ENCODE data around the gene ZFYVE19.

ZFYVE19 gene

GRCh38 chr15:40819048-40819447 is 12.2 kb downstream of the ZFYVE19 start:
- Histone ChIP-seq H3K79me1 (ENCODE audit: low read length) (no peaks in the 10 kb centered on the region), H2AK5ac (ENCODE audit: low read length) (no peak overlapping the region), H3K4me2 (ENCODE audit: low read length) (no peak overlapping the region), H4K5ac (ENCODE audit: low read length) (no peak overlapping the region), H3K36me3 (ENCODE audit: control insufficient read depth, insufficient read depth, low read length) (peaks cover under 1% of the 10 kb centered on the region), H3K4me3 (ENCODE audit: low read length) (no peak overlapping the region), H3K18ac (ENCODE audit: low read length) (no peak overlapping the region), H2BK5ac (ENCODE audit: low read length) (no peak overlapping the region), H2BK15ac (replicated peaks; ENCODE audit: low read depth) (no peak overlapping the region), H3K4ac (ENCODE audit: low read depth, low read length) (no peak overlapping the region), H3K79me2 (ENCODE audit: control insufficient read depth, insufficient read depth, low read length) (no peaks in the 10 kb centered on the region), H3K23ac (ENCODE audit: low read length) (no peak overlapping the region), H2BK120ac (ENCODE audit: low read depth, low read length) (no peak overlapping the region), H3K56ac (ENCODE audit: low read length) (no peak overlapping the region), H4K8ac (ENCODE audit: low read depth, low read length) (no peak overlapping the region), H3K27ac (ENCODE audit: low read depth, low read length) (no peak overlapping the region), H3K27me3 (ENCODE audit: insufficient read depth, low read length, poor library complexity) (no peaks in the 10 kb centered on the region), H3K9ac (ENCODE audit: low read length) (no peak overlapping the region), H3K4me1 (ENCODE audit: control insufficient read depth, low read depth, low read length) (no peaks in the 10 kb centered on the region)
- DNase-seq: no peak
- no CpG with 5 or more reads among the region's 7 CpGs for WGBS (ENCODE audit: extremely low coverage, insufficient coverage, low lambda C conversion rate)

GRCh38 chr15:40821195-40821594 is 14.3 kb downstream of the ZFYVE19 start:
- Histone ChIP-seq H3K56ac (ENCODE audit: low read length) (no peak overlapping the region), H2AK5ac (ENCODE audit: low read length) (no peak overlapping the region), H3K36me3 (ENCODE audit: control insufficient read depth, insufficient read depth, low read length) (no peaks in the 10 kb centered on the region), H3K18ac (ENCODE audit: low read length) (no peak overlapping the region), H3K27ac (ENCODE audit: low read depth, low read length) (no peak overlapping the region), H3K23ac (ENCODE audit: low read length) (no peak overlapping the region), H3K79me1 (ENCODE audit: low read length) (no peaks in the 10 kb centered on the region), H3K4me2 (ENCODE audit: low read length) (no peak overlapping the region), H3K79me2 (ENCODE audit: control insufficient read depth, insufficient read depth, low read length) (no peaks in the 10 kb centered on the region), H4K5ac (ENCODE audit: low read length) (no peak overlapping the region), H3K4me1 (ENCODE audit: control insufficient read depth, low read depth, low read length) (no peaks in the 10 kb centered on the region), H2BK5ac (ENCODE audit: low read length) (no peak overlapping the region), H4K8ac (ENCODE audit: low read depth, low read length) (no peak overlapping the region), H2BK15ac (replicated peaks; ENCODE audit: low read depth) (no peak overlapping the region), H3K4me3 (ENCODE audit: low read length) (no peak overlapping the region), H3K27me3 (ENCODE audit: insufficient read depth, low read length, poor library complexity) (no peaks in the 10 kb centered on the region), H2BK120ac (ENCODE audit: low read depth, low read length) (no peak overlapping the region), H3K9ac (ENCODE audit: low read length) (no peak overlapping the region), H3K4ac (ENCODE audit: low read depth, low read length) (no peak overlapping the region)
- no peak for DNase-seq
- no CpG with 5 or more reads among the region's 2 CpGs for WGBS (ENCODE audit: extremely low coverage, insufficient coverage, low lambda C conversion rate)

DNA sequence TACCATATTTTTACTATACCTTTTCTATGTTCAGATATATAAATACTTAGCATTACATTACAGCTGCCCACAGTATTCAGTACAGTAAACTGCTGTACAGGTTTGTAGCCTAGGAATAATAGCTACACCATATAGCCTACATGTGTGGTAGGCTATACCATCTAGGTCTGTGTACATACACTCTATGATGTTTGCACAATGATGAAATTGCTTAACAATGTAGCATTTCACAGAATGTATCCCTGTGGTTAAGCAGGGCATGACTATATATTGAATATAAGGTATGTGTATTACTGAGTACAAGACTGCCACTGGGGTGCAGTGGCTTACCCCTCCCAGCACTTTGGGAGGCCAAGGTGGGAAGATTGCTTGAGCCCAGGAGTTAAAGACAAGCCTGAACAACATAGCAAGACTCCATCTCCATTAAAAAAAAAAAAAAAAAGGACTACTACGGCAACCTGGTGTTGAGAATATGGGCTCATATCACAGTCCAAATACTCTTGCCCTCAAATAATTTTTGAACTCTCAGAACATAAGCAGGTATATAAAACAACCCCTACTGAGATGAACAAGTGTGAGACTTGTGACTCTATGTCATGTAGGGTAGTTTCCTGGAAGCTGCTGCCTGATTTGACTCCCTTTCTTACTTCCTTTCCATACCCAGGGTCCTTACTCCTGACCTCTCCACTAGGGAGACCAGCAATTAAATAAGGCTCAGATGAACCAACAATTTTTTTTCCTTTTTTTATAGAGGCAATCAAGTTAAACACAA is 16.9 kb downstream of the ZFYVE19 start:
- no peak overlapping the region for H2BK15ac ChIP-seq (replicated peaks; ENCODE audit: low read depth)
- no peaks in the 10 kb centered on the region for H3K27me3 ChIP-seq (ENCODE audit: insufficient read depth, low read length, poor library complexity)
- no CpG with 5 or more reads among the region's 1 CpG for WGBS (ENCODE audit: extremely low coverage, insufficient coverage, low lambda C conversion rate)
- no peak overlapping the region for H3K4me3 ChIP-seq (ENCODE audit: low read length)
- no peak for DNase-seq
- H4K8ac ChIP-seq (ENCODE audit: low read depth, low read length): no peak overlapping the region
- H2BK5ac ChIP-seq (ENCODE audit: low read length): no peak overlapping the region
- no peak overlapping the region for H3K18ac ChIP-seq (ENCODE audit: low read length)
- H3K27ac ChIP-seq (ENCODE audit: low read depth, low read length): no peak overlapping the region
- H3K9ac ChIP-seq (ENCODE audit: low read length): no peak overlapping the region
- H2BK120ac ChIP-seq (ENCODE audit: low read depth, low read length): no peak overlapping the region
- no peaks in the 10 kb centered on the region for H3K79me1 ChIP-seq (ENCODE audit: low read length)
- H4K5ac ChIP-seq (ENCODE audit: low read length): no peak overlapping the region
- no peak overlapping the region for H3K4ac ChIP-seq (ENCODE audit: low read depth, low read length)
- H3K79me2 ChIP-seq (ENCODE audit: control insufficient read depth, insufficient read depth, low read length): no peaks in the 10 kb centered on the region
- H3K56ac ChIP-seq (ENCODE audit: low read length): no peak overlapping the region
- H2AK5ac ChIP-seq (ENCODE audit: low read length): no peak overlapping the region
- no peak overlapping the region for H3K4me2 ChIP-seq (ENCODE audit: low read length)
- H3K23ac ChIP-seq (ENCODE audit: low read length): no peak overlapping the region
- H3K4me1 ChIP-seq (ENCODE audit: control insufficient read depth, low read depth, low read length): no peaks in the 10 kb centered on the region
- no peaks in the 10 kb centered on the region for H3K36me3 ChIP-seq (ENCODE audit: control insufficient read depth, insufficient read depth, low read length)

GRCh38 chr15:40825661-40826422 is 19.0 kb downstream of the ZFYVE19 start:
- Histone ChIP-seq H2BK15ac (replicated peaks; ENCODE audit: low read depth) (no peak overlapping the region), H3K56ac (ENCODE audit: low read length) (no peak overlapping the region), H4K5ac (ENCODE audit: low read length) (no peak overlapping the region), H3K27me3 (ENCODE audit: insufficient read depth, low read length, poor library complexity) (no peaks in the 10 kb centered on the region), H3K9ac (ENCODE audit: low read length) (no peak overlapping the region), H2BK5ac (ENCODE audit: low read length) (no peak overlapping the region), H3K79me1 (ENCODE audit: low read length) (no peaks in the 10 kb centered on the region), H2BK120ac (ENCODE audit: low read depth, low read length) (no peak overlapping the region), H2AK5ac (ENCODE audit: low read length) (no peak overlapping the region), H3K4me1 (ENCODE audit: control insufficient read depth, low read depth, low read length) (no peaks in the 10 kb centered on the region), H3K4me3 (ENCODE audit: low read length) (no peak overlapping the region), H3K27ac (ENCODE audit: low read depth, low read length) (no peak overlapping the region), H3K4me2 (ENCODE audit: low read length) (no peak overlapping the region), H4K8ac (ENCODE audit: low read depth, low read length) (no peak overlapping the region), H3K4ac (ENCODE audit: low read depth, low read length) (no peak overlapping the region), H3K18ac (ENCODE audit: low read length) (no peak overlapping the region), H3K79me2 (ENCODE audit: control insufficient read depth, insufficient read depth, low read length) (no peaks in the 10 kb centered on the region), H3K23ac (ENCODE audit: low read length) (no peak overlapping the region), H3K36me3 (ENCODE audit: control insufficient read depth, insufficient read depth, low read length) (no peaks in the 10 kb centered on the region)
- DNase-seq: no peak
- no CpG with 5 or more reads among the region's 5 CpGs for WGBS (ENCODE audit: extremely low coverage, insufficient coverage, low lambda C conversion rate)

DNA sequence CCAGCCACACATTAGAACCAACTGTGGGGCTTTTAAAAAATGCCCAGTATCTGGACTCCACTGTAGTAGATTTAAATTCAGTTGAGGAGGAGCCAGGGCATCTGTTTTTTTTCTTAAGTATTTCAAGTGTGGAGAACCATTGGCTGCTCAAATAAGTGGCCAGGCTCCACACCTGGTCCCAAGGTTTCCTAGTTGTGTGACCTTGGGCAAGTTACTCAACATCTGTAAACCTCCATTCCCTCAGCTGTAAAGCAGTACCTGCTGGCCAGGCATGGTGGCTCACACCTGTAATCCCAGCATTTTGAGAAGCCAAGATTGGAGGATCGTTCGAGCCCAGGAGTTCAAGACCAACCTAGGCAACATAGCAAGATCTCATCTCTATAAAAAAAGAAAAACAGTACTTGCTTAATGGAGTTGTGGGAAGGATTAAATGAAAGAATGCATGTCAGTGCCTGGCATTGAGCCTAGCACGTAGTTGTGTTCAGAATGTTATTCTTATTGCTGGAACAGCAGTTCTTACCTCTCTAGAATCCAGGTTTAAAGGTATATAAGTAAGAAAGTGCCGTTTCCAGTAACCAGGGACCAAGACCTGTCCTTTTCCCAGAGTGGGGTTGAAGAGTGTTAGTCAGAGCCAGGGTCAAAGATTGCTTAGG is 19.7 kb downstream of the ZFYVE19 start:
- no peak overlapping the region for H3K4ac ChIP-seq (ENCODE audit: low read depth, low read length)
- DNase-seq: no peak
- no peak overlapping the region for H3K9ac ChIP-seq (ENCODE audit: low read length)
- no peaks in the 10 kb centered on the region for H3K4me1 ChIP-seq (ENCODE audit: control insufficient read depth, low read depth, low read length)
- no peak overlapping the region for H3K4me3 ChIP-seq (ENCODE audit: low read length)
- no peak overlapping the region for H3K18ac ChIP-seq (ENCODE audit: low read length)
- H3K27ac ChIP-seq (ENCODE audit: low read depth, low read length): no peak overlapping the region
- no peaks in the 10 kb centered on the region for H3K36me3 ChIP-seq (ENCODE audit: control insufficient read depth, insufficient read depth, low read length)
- no peak overlapping the region for H2BK15ac ChIP-seq (replicated peaks; ENCODE audit: low read depth)
- no peak overlapping the region for H3K23ac ChIP-seq (ENCODE audit: low read length)
- no peak overlapping the region for H3K4me2 ChIP-seq (ENCODE audit: low read length)
- no peak overlapping the region for H3K56ac ChIP-seq (ENCODE audit: low read length)
- H3K79me1 ChIP-seq (ENCODE audit: low read length): no peaks in the 10 kb centered on the region
- no peaks in the 10 kb centered on the region for H3K27me3 ChIP-seq (ENCODE audit: insufficient read depth, low read length, poor library complexity)
- no peaks in the 10 kb centered on the region for H3K79me2 ChIP-seq (ENCODE audit: control insufficient read depth, insufficient read depth, low read length)
- no peak overlapping the region for H4K5ac ChIP-seq (ENCODE audit: low read length)
- H2BK5ac ChIP-seq (ENCODE audit: low read length): no peak overlapping the region
- no peak overlapping the region for H2BK120ac ChIP-seq (ENCODE audit: low read depth, low read length)
- no CpG with 5 or more reads among the region's 4 CpGs for WGBS (ENCODE audit: extremely low coverage, insufficient coverage, low lambda C conversion rate)
- no peak overlapping the region for H4K8ac ChIP-seq (ENCODE audit: low read depth, low read length)
- no peak overlapping the region for H2AK5ac ChIP-seq (ENCODE audit: low read length)
